Keratinocyte (primary cell): Measurements from ENCODE around the gene ENTPD2. TPM values are rescaled to one million over a fixed set of nuclear protein-coding genes. Genes with fewer than 3 reads are reported as not detected.
A peak's percentile ranks its signal among the peaks of the same experiment; 100 is the strongest.

ENCODE experiments used
- DNase-seq: peaks from one replicate; pipeline ENCODE4 v3.0.0-alpha.2; 2011; ENCODE audit warnings: low read depth, missing footprints, low spot score
- FAIRE-seq: peaks from 2 replicates; lab custom pipeline; 2011; peaks lifted over from hg19 to GRCh38; lab: Jason Lieb, UNC
- H2AFZ ChIP-seq: 2 replicates; pipeline ENCODE4 v1.6.0; 2012; ENCODE audit warnings: low read length, control low read depth, inconsistent platforms; ENCODE audit not compliant: control insufficient read depth
- H3K27ac ChIP-seq: 2 replicates; pipeline ENCODE4 v1.5.1; 2011; ENCODE audit warnings: low read length; ENCODE audit not compliant: control insufficient read depth, insufficient read depth
- H3K27me3 ChIP-seq: 3 replicates; pipeline ENCODE4 v1.6.0; 2011; ENCODE audit warnings: low read length; ENCODE audit not compliant: control insufficient read depth, insufficient read depth; ENCODE audit errors: extremely low read depth
- H3K36me3 ChIP-seq, 2 experiments: 2 replicates in 1 of 2; 3 replicates in 1 of 2; pipeline ENCODE4 v1.5.1; 2011; ENCODE audit warnings: low read length in 2 of 2, mild to moderate bottlenecking in 1 of 2; ENCODE audit not compliant: control insufficient read depth in 2 of 2, insufficient read depth in 2 of 2; ENCODE audit errors: extremely low read depth in 1 of 2
- H3K4me1 ChIP-seq: 3 replicates; pipeline ENCODE4 v1.5.1; 2011; ENCODE audit warnings: low read length; ENCODE audit not compliant: control insufficient read depth, insufficient read depth; ENCODE audit errors: extremely low read depth
- H3K4me2 ChIP-seq: 3 replicates; pipeline ENCODE4 v1.6.0; 2011; ENCODE audit warnings: low read depth, low read length; ENCODE audit not compliant: control insufficient read depth, insufficient read depth; ENCODE audit errors: extremely low read depth
- H3K4me3 ChIP-seq, 3 experiments: fragments of 200-600 bp in 1 of 3; sonication (generic) in 1 of 3; 2 replicates in 2 of 3; 3 replicates in 1 of 3; pipeline ENCODE4 v1.5.1; 2011 to 2016; ENCODE audit warnings: low read length in 3 of 3, mild to moderate bottlenecking in 3 of 3, control low read depth in 2 of 3, inconsistent platforms in 1 of 3, low read depth in 1 of 3, mixed read lengths in 1 of 3, mixed run types in 1 of 3, moderate library complexity in 1 of 3; ENCODE audit not compliant: control insufficient read depth in 2 of 3, insufficient read depth in 2 of 3; ENCODE audit errors: extremely low read depth in 1 of 3
- H3K79me2 ChIP-seq: 2 replicates; pipeline ENCODE4 v1.6.0; 2012; ENCODE audit warnings: low read length; ENCODE audit not compliant: control insufficient read depth, insufficient read depth
- H3K9ac ChIP-seq: 3 replicates; pipeline ENCODE4 v1.6.0; 2011; ENCODE audit warnings: low read length; ENCODE audit not compliant: control insufficient read depth, insufficient read depth; ENCODE audit errors: extremely low read depth
- H3K9me1 ChIP-seq: 3 replicates; pipeline ENCODE4 v1.6.0; 2011; ENCODE audit warnings: low read length; ENCODE audit not compliant: control insufficient read depth, insufficient read depth; ENCODE audit errors: extremely low read depth
- H3K9me3 ChIP-seq: 2 replicates; pipeline ENCODE4 v1.5.1; 2012; ENCODE audit warnings: low read depth, low read length; ENCODE audit not compliant: control insufficient read depth
- H4K20me1 ChIP-seq: 3 replicates; pipeline ENCODE4 v1.6.0; 2011; ENCODE audit warnings: low read length; ENCODE audit not compliant: control insufficient read depth, insufficient read depth; ENCODE audit errors: extremely low read depth
- EZH2 ChIP-seq: IDR thresholded peaks from one replicate; pipeline ENCODE4 v1.6.1; 2012; ENCODE audit warnings: inconsistent platforms, mild to moderate bottlenecking, low read length, moderate library complexity
- dilution Hi-C: fragments of 300-500 bp; cut with MboI; formaldehyde crosslinking; loops from one replicate; pipeline ENCODE4 v1.7.0; 2020; ENCODE audit warnings: low sequenced_read_pairs; ENCODE audit not compliant: extremely low pct_ligation_motif_present
- polyA plus RNA-seq, 5 experiments: library from polyadenylated mRNA; depleted of rRNA in 3 of 5; stranded (reverse) in 3 of 5; stranded (forward) in 1 of 5; unstranded in 1 of 5; fragments of >200 nt; gene quantifications; 1 replicate in 1 of 5; 2 replicates in 3 of 5; 3 replicates in 1 of 5; pipeline versions ENCODE4 v1.2.1 to v1.2.3, GENCODE V29; 2011 to 2012; ENCODE audit warnings: missing spikeins in 2 of 5, low read depth in 1 of 5, low replicate concordance in 1 of 5
- TF ChIP-seq, protein P1 (sequence below), 3 experiments: IDR thresholded peaks in 1 of 3; conservative IDR thresholded peaks in 1 of 3; optimal IDR thresholded peaks in 1 of 3; 2 replicates in 2 of 3; 3 replicates in 1 of 3; pipeline versions ENCODE3 to v1.5.1; 2011; ENCODE audit warnings: low read length in 3 of 3, mild to moderate bottlenecking in 3 of 3, moderate library complexity in 2 of 3, control low read depth in 1 of 3, inconsistent platforms in 1 of 3; ENCODE audit not compliant: insufficient read depth in 2 of 3; ENCODE audit errors: extremely low read depth in 1 of 3

The ENTPD2 gene
- polyA plus RNA-seq, 1 donor (not counting 4 experiments of a cell fraction or from before 2014, with no cell fraction given) = 0.52 TPM

DNA sequence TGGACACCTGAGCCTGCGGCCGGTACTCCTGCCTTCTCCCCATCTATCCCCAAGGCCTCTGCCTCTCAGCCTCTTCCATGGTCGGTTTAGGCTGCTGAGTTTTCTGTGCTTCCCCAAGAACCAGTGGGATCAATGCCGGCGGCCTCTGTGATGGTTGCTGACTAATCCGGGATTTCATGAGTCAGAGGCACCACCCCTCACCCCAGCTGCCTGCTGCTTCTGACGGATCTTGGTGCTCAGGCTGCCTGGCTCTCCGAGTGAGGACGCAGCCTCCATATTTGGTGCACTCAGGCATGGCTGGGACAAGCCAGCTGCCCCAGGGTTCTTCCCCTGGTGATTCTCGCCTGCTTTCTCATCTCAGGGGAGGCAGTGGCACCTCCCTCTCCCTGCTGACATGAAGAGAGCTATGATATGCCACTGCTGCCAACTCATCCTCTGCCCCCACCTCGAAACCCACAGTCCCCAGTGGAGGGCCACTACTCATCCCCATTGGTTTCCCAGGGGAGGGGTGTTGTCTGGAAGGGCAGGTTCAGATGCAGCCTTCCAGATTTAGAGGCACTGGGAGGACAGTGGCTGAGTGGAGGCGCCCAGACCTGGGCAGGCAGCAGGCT is 29.6 kb upstream of the ENTPD2 start:
- Histone ChIP-seq H2AFZ (no peak overlapping the region), H3K9me3 (no peaks in the 10 kb centered on the region), H4K20me1 (no peaks in the 10 kb centered on the region), H3K36me3 (peaks cover 3 to 7% of the 10 kb centered on the region in 2 experiments), H3K27me3 (no peaks in the 10 kb centered on the region), H3K4me1 (peaks cover 48% of the 10 kb centered on the region), H3K4me2 (peak overlapping the region; percentile 42), H3K9me1 (peaks cover 2% of the 10 kb centered on the region), H3K27ac (peak overlapping the region; percentile 90), H3K4me3 (no peak overlapping the region), H3K9ac (peak overlapping the region; percentile 58), H3K79me2 (peaks cover 3% of the 10 kb centered on the region)
- DNase-seq = peak; percentile 85
- TF ChIP-seq, protein P1, sequence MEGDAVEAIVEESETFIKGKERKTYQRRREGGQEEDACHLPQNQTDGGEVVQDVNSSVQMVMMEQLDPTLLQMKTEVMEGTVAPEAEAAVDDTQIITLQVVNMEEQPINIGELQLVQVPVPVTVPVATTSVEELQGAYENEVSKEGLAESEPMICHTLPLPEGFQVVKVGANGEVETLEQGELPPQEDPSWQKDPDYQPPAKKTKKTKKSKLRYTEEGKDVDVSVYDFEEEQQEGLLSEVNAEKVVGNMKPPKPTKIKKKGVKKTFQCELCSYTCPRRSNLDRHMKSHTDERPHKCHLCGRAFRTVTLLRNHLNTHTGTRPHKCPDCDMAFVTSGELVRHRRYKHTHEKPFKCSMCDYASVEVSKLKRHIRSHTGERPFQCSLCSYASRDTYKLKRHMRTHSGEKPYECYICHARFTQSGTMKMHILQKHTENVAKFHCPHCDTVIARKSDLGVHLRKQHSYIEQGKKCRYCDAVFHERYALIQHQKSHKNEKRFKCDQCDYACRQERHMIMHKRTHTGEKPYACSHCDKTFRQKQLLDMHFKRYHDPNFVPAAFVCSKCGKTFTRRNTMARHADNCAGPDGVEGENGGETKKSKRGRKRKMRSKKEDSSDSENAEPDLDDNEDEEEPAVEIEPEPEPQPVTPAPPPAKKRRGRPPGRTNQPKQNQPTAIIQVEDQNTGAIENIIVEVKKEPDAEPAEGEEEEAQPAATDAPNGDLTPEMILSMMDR (optimal IDR thresholded peaks at IDR 0.05 in 1 of 3, IDR thresholded peaks at IDR 0.05 in 1 of 3, conservative IDR thresholded peaks at IDR 0.05 in 1 of 3; ENCODE audit: extremely low read depth in 1 of 3, insufficient read depth in 2 of 3, low read length in 3 of 3) = no peak
- no peak for TF ChIP-seq EZH2
- peak; percentile 89 for FAIRE-seq
- dilution Hi-C loops = no loop called here

DNA sequence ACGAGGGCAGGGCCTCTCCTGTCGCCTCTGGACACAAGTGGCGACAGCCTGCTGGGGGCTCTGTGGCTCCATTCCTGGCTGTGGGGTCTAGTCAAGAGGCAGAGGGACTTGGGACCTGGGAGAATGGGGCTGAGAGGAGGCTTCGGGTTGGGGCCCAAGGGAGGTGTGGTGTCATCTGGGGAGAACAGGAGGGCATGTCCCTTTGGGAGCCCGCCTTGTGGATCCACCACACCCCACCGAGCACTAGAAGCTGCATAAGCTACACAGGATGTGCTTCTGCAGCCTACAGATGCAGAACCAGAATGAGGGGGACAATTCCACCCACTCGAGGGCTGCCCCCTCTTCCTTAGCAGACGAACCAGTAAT is 29.0 kb upstream of the ENTPD2 start:
- Histone ChIP-seq H3K27ac (peak overlapping the region; percentile 90), H3K9ac (no peak overlapping the region), H3K4me2 (peak overlapping the region; percentile 34), H3K79me2 (peaks cover 3% of the 10 kb centered on the region), H3K9me3 (no peaks in the 10 kb centered on the region), H3K27me3 (no peaks in the 10 kb centered on the region), H2AFZ (no peak overlapping the region), H3K36me3 (peaks cover 3 to 7% of the 10 kb centered on the region in 2 experiments), H4K20me1 (no peaks in the 10 kb centered on the region), H3K4me1 (peaks cover 50% of the 10 kb centered on the region), H3K9me1 (peaks cover 2% of the 10 kb centered on the region), H3K4me3 (no peak overlapping the region)
- DNase-seq (no peak), FAIRE-seq (no peak)
- dilution Hi-C loops = no loop called here
- TF ChIP-seq EZH2 = no peak
- TF ChIP-seq, protein P1 (optimal IDR thresholded peaks at IDR 0.05 in 1 of 3, IDR thresholded peaks at IDR 0.05 in 1 of 3, conservative IDR thresholded peaks at IDR 0.05 in 1 of 3; ENCODE audit: extremely low read depth in 1 of 3, insufficient read depth in 2 of 3, low read length in 3 of 3) = no peak
